Measurements from ENCODE around the gene RNF214.
"Not testable (repeated sequence)": the region's sequence is repeated elsewhere in the genome, so short reads cannot be mapped to it uniquely, and the experiment has no call there.

Gene RNF214

DNA sequence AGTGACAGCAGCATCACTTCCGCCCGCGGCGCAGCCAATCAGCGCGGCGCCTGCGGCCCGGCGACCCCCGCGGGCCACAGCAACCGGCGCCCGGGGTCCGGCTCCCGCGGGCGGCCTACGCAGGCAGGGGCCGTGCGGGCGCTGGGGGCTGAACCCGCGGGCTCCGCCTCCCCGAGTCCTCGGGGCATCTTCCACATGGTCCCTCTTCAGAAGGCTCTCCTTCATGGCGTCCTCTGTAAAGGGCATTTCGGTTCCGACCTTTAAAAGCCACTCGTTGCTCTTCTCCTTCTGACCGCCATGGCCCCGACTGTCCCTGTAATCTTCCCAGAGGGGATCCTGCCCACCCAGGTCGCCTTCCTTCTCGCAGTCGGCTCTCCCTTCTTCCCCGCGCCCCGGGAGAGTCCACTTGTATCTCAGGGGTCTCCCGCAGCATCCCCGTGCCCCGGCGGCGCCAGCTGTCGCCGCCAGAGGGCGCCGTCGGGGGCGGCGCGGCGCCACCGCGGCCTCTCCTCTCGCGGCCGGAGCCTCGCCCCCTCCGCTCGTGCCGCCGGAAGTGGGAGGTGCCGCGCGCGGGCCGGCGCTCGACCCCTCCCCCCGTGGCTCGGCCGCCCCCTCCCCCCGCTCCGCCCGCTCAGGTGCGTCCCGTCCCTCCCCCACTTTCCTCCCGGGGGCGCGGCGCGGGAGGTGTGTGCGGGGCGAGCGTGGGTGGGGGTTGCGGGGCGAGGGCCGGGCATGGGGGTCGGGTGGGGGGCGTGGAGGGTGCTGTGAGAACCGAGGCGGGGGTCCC is at the start of gene RNF214:
Gene RNF214, plus strand, starts transcription at position 580 of the 787 bp plus-strand sequence. CDS start 1,602 bp downstream, outside the sequence.
- DNase-seq (ENCODE audit: low read depth, low spot score): peak; percentile 94

- not testable (repeated sequence) for DNase-seq (ENCODE audit: low read depth, low spot score)
Measured at GRCh38 chr11:117183178-117183577, 49.3 kb upstream of the RNF214 start.

DNA sequence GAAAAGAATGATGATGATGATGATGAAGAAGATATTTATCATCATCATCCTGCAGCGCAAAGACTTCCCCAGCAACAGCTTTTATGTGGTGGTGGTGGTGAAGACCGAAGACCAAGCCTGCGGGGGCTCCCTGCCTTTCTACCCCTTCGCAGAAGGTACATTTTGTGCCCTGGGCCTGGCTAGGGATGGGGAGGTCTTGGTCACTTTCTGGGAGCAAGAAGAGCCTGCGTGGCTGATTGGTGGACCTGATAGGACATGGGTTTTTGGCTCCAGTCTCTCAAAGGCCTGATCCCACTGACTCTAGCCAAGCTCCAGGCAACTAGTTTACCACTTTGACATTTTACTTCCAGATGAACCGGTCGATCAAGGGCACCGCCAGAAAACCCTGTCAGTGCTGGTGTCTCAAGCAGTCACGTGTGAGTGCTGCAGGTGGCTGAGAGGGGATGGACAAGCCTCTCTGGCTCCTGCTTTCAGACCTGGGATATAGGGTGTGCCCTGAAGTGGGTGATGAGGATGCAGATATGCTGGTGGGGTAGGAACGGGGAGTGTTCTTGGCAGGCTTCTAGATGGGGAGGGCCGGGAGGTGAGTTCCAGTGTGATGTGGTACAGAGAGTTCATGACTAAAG is 48.6 kb upstream of the RNF214 start:
- no peak for DNase-seq (ENCODE audit: low read depth, low spot score)

- DNase-seq (ENCODE audit: low read depth, low spot score): no peak
Measured at GRCh38 chr11:117185736-117186430, 46.6 kb upstream of the RNF214 start.

DNA sequence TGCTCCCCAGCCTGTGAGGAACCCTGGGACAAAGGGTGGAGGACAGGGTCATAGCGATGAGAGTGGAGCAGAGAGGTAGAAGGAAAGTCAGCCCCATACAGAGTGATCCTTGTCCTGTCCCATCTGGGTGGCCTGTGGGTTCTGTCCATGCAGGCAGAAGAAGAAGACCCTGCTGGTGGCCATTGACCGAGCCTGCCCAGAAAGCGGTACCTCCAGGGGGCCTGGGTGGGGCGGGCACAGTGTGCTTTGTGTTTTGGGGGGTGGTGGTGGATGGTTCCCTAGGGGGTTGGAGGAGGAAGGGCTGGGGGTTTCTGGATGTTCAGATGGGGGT is 46.1 kb upstream of the RNF214 start:
- no peak for DNase-seq (ENCODE audit: low read depth, low spot score)

- no peak for DNase-seq (ENCODE audit: low read depth, low spot score)
Measured at GRCh38 chr11:117187007-117187406, 45.5 kb upstream of the RNF214 start.

DNA sequence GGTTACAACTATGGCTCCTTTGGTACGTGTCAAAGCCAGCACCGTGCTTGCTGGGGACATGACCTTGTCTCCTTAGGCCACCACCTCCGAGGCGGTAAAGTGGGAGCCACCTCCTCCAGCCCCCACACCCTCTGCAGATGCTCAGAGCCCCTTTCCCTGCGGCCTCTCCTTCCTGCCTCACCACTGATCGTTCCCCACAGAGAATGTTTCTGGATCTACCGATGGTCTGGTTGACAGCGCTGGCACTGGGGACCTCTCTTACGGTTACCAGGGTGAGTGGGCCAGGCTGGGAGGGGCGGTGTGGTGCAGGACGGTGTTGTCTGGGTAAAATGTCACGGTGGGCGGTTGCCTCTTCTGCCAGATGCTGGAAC is 45.1 kb upstream of the RNF214 start:
- DNase-seq (ENCODE audit: low read depth, low spot score): no peak

DNA sequence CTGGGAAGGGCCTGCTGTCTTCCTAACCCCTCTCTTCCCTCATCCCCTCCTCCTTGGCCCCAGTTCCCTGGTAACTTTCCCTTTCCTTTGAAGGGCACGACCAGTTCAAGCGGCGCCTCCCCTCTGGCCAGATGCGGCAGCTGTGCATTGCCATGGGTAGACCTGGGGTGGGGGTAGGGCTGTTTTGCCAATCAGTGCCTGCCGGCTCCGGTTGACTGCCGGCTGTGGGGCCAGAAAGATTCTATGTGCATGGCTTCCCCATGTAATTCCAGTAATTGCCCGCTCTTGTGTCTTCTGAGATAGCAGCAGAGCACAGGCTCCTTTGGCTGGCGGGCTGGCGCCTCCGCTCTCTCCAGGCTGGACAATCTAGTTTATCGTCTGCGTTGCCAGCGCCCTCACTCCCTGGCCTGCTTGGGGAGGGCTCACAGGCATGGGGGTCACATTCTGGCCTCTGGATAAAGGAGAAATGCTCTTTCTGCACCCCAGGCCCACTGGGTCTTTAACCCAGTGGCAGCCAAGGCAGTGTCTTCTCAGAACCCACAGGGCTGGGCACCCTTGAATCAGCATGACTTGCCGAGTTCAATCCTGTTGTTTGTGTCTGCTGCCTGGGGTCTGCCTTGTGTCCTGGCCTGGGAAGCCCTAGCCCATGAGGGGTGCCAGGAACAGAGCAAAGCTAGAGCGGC is 44.5 kb upstream of the RNF214 start:
- no peak for DNase-seq (ENCODE audit: low read depth, low spot score)

DNA sequence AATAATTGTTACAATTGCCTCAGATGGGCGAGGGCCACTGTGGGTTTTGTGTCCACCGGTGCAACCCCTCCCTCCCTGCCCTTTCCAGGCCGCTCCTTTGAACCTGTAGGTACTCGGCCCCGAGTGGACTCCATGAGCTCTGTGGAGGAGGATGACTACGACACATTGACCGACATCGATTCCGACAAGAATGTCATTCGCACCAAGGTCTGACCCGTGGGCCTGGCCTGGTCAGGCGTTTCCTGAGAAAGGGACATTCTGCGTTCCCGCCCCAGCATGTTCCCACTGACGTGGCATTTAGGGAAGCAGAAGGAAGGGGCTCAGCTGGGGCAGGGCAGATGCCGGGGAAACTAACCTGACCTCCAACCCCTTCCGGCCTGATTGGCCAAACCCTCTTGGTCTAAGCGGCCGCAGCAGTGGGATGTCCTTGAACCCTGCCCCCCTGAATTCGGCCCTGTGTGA is 43.8 kb upstream of the RNF214 start:
- no peak for DNase-seq (ENCODE audit: low read depth, low spot score)

DNA sequence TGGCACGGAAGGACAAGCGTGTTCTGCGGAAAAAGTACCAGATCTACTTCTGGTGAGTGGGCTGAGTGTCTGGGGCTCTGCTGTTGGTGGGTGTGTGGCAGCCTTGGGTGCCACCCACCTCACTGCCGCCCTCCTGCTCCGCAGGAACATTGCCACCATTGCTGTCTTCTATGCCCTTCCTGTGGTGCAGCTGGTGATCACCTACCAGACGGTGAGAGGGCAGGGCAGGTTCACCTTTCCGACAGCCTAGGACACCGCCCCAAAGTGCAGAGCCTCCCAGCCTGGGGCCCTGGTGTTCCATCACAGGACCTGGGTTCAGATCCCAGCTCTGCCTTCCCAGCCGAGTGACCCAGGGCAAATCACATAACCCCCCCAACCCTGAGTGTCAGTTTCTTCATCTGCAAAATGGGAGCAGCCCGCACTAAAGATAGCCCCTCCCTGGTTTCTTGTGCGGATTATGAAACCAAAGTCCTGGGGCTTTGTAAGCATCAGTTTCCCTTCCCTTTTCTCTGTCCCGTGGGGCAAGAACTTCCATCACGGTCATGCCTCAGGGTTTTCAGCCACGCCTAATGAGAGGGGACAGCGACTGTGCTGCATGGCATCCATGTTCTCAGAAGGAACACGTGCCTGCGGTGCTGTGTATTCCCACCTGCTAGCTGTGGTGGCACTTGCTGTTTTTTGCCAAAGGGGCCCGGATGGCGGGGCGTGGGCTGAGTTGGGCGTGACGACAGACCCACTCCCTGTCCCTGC is 43.1 kb upstream of the RNF214 start:
- DNase-seq (ENCODE audit: low read depth, low spot score): no peak

GRCh38 chr11:117189941-117190544 is 42.4 kb upstream of the RNF214 start:
- no peak for DNase-seq (ENCODE audit: low read depth, low spot score)

DNA sequence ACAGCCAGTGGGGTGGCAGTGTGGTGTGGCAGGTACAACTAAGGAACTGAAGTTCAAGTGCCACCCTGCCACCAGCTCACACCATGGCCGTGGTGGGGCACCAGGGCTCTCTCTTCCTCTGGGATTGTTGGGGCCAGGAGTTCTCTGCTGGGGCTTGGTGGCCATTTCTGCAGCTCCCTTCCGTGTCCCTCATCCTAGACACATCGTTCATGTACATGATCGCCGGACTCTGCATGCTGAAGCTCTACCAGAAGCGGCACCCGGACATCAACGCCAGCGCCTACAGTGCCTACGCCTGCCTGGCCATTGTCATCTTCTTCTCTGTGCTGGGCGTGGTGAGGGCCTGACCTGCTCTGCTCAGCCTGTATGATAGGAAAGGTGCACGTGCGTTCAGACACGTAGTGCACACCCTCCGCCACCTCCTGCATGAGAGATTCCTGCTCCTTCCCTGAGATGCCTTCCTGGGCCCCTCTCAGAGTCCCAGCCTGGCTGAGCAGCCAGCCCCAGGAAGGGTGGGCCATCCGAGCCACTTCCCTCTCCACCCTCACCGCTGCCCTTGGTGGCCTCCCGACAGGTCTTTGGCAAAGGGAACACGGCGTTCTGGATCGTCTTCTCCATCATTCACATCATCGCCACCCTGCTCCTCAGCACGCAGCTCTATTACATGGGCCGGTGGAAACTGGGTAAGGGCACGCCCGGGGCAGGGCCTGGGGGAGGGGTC is 40.6 kb upstream of the RNF214 start:
- DNase-seq (ENCODE audit: low read depth, low spot score): no peak

GRCh38 chr11:117192401-117192875 is 40.0 kb upstream of the RNF214 start:
- no peak for DNase-seq (ENCODE audit: low read depth, low spot score)

GRCh38 chr11:117193130-117194020 is 39.1 kb upstream of the RNF214 start:
- no peak for DNase-seq (ENCODE audit: low read depth, low spot score)

DNA sequence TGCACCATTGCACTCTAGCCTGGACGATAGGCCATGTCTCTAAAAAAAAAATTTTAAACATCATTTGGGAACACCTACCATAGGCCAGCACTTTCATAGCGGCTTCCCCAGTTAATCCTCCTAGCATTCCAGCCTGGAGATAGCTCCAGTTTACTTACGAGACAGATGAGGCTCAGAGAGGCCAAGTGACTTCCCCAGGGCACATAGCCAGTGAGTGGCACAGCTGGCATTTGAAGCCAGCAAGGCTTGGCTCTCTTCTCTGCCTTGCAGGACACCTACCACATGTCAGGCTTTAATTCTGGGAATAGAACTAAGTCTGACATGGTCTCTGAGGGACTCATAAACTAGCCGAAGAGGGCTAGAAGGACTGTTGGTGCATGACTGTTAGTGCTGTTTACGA is 38.2 kb upstream of the RNF214 start:
- DNase-seq (ENCODE audit: low read depth, low spot score): no peak

- DNase-seq (ENCODE audit: low read depth, low spot score): no peak
Measured at GRCh38 chr11:117195258-117195657, 37.2 kb upstream of the RNF214 start.

DNA sequence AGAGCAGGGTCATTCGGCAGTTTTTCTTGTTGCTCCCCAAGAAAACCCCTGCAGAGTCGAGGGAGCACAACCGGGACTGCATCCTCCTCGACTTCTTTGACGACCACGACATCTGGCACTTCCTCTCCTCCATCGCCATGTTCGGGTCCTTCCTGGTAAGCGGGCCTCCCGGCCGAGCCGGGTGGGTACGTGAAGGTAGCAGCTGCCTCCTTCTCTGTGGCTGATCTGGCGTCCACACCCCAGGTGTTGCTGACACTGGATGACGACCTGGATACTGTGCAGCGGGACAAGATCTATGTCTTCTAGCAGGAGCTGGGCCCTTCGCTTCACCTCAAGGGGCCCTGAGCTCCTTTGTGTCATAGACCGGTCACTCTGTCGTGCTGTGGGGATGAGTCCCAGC is 36.7 kb upstream of the RNF214 start:
- DNase-seq (ENCODE audit: low read depth, low spot score): no peak

GRCh38 chr11:117197006-117197405 is 35.5 kb upstream of the RNF214 start:
- no peak for DNase-seq (ENCODE audit: low read depth, low spot score)

Measured in astrocyte of the hippocampus (primary cell).